T-helper 17 cell (primary cell): ENCODE results near the gene NOS1. TPM values are rescaled to one million over a fixed set of nuclear protein-coding genes. Genes with fewer than 3 reads are reported as not detected.

Experiments used
- total RNA-seq, 4 donors: library from RNA in 2 of 4; stranded (reverse) in 2 of 4; gene quantifications; one replicate each; pipeline ENCODE4 v1.2.3 and lab custom pipeline; 2022 to 2026

The NOS1 gene
- total RNA-seq, 2 donors from 2014 or later, result not detected

Other genes with a start within 250 kb of the NOS1 start
- 10 to 100 TPM; 61.7 to 65.5 TPM for gene FBXO21, start 171.2 kb downstream of the NOS1 start, total RNA-seq